Measurements from ENCODE around the gene SERPINB4.
"Not testable (repeated sequence)": the region's sequence is repeated elsewhere in the genome, so short reads cannot be mapped to it uniquely, and the experiment has no call there.

The SERPINB4 gene

GRCh38 chr18:63644142-63644541, at the start of gene SERPINB4:
Gene SERPINB4 (minus strand): TSS chr18:63644256. CDS start chr18:63643577, 679 bp downstream.
- DNase-seq (ENCODE audit: low read depth in 2 of 2), result not testable (repeated sequence)

- no peak for DNase-seq (ENCODE audit: low read depth in 2 of 2)
Observed at GRCh38 chr18:63689064-63689463, 45.0 kb upstream of the SERPINB4 start.

- no peak for DNase-seq (ENCODE audit: low read depth in 2 of 2)
Observed at GRCh38 chr18:63686871-63687270, 42.8 kb upstream of the SERPINB4 start.

- no peak for DNase-seq (ENCODE audit: low read depth in 2 of 2)
Observed at GRCh38 chr18:63684718-63685117, 40.7 kb upstream of the SERPINB4 start.

- DNase-seq (ENCODE audit: low read depth in 2 of 2), result no peak
Observed at GRCh38 chr18:63683890-63684289, 39.8 kb upstream of the SERPINB4 start.

GRCh38 chr18:63683152-63683551, 39.1 kb upstream of the SERPINB4 start:
- DNase-seq (ENCODE audit: low read depth in 2 of 2), result no peak

GRCh38 chr18:63681449-63682340, 37.6 kb upstream of the SERPINB4 start:
- no peak for DNase-seq (ENCODE audit: low read depth in 2 of 2)

GRCh38 chr18:63679820-63680606, 36.0 kb upstream of the SERPINB4 start:
- no peak for DNase-seq (ENCODE audit: low read depth in 2 of 2)

GRCh38 chr18:63677500-63678225, 33.6 kb upstream of the SERPINB4 start:
- DNase-seq (ENCODE audit: low read depth in 2 of 2), result no peak

- no peak for DNase-seq (ENCODE audit: low read depth in 2 of 2)
Observed at GRCh38 chr18:63676526-63677323, 32.7 kb upstream of the SERPINB4 start.

GRCh38 chr18:63664571-63664970, 20.5 kb upstream of the SERPINB4 start:
- DNase-seq (ENCODE audit: low read depth in 2 of 2), result no peak

- DNase-seq (ENCODE audit: low read depth in 2 of 2), result not testable (repeated sequence)
Observed at GRCh38 chr18:63661750-63662149, 17.7 kb upstream of the SERPINB4 start, which contains the start of gene SERPINB3. Gene SERPINB3 (minus strand): TSS chr18:63661893. CDS start chr18:63661216, 677 bp downstream.

GRCh38 chr18:63658920-63659319, 14.9 kb upstream of the SERPINB4 start:
- DNase-seq (ENCODE audit: low read depth in 2 of 2), result not testable (repeated sequence)

- DNase-seq (ENCODE audit: low read depth in 2 of 2), result not testable (repeated sequence)
Observed at GRCh38 chr18:63650271-63650670, 6.2 kb upstream of the SERPINB4 start.

- DNase-seq (ENCODE audit: low read depth in 2 of 2), result no peak
Observed at GRCh38 chr18:63648241-63648640, 4.2 kb upstream of the SERPINB4 start.

GRCh38 chr18:63646936-63647335, 2.9 kb upstream of the SERPINB4 start:
- DNase-seq (ENCODE audit: low read depth in 2 of 2), result no peak

- not testable (repeated sequence) for DNase-seq (ENCODE audit: low read depth in 2 of 2)
Observed at GRCh38 chr18:63644694-63645093, 638 bp upstream of the SERPINB4 start.

GRCh38 chr18:63642668-63643356, 1.2 kb downstream of the SERPINB4 start:
- not testable (repeated sequence) for DNase-seq (ENCODE audit: low read depth in 2 of 2)

- DNase-seq (ENCODE audit: low read depth in 2 of 2), result not testable (repeated sequence)
Observed at GRCh38 chr18:63641157-63641680, 2.8 kb downstream of the SERPINB4 start.

- DNase-seq (ENCODE audit: low read depth in 2 of 2), result no peak
Observed at GRCh38 chr18:63637703-63638102, 6.4 kb downstream of the SERPINB4 start.

All from stimulated activated CD4-positive, alpha-beta T cell treated with anti-CD3 and anti-CD28 coated beads, Interleukin-4, amount 100 ng/mL, for 48 hours (primary cell).